ENCODE results near the gene SMAD6.
"Not testable (repeated sequence)": the region's sequence is repeated elsewhere in the genome, so short reads cannot be mapped to it uniquely, and the experiment has no call there.

Gene SMAD6

DNA sequence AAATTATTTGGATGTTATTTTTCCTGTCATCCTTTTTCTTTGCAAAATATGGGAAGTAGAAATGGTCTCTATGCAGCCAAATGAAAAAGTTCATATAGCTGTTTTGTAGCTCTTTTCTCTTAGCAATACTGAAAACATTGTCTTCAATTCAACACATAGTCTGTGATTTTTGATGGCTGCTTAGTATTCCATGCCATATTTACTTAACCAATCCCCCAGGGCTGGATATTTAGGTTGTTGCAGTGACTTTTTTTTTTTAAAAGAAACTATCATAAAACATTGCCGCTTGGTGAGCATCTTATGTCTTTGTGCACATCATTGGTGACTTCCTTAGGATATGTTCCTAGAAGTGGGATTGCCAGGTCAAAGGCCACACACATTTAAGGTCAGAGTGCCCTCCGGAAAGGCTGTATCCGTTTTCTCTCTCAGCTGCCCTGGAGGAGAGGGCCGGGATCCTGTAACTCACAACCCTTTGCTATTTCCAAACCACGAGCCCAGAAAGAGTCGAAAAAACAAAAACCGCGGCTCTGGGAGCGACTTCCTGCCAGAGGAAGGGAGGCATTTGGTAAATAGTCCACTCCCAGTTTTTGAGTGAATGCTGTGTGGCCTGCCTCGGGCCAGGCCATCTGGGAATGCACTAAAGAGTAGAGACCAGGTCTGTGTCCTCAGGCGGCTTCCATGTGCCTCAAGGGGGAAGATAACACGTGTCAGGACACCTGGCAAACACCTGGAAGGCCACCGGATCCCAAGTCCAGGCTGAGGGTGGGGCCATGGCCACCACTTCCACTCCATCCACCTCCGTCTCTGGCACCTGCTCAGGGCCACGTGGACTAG lies 41.9 kb downstream of the SMAD6 start:
- no peak for DNase-seq

DNA sequence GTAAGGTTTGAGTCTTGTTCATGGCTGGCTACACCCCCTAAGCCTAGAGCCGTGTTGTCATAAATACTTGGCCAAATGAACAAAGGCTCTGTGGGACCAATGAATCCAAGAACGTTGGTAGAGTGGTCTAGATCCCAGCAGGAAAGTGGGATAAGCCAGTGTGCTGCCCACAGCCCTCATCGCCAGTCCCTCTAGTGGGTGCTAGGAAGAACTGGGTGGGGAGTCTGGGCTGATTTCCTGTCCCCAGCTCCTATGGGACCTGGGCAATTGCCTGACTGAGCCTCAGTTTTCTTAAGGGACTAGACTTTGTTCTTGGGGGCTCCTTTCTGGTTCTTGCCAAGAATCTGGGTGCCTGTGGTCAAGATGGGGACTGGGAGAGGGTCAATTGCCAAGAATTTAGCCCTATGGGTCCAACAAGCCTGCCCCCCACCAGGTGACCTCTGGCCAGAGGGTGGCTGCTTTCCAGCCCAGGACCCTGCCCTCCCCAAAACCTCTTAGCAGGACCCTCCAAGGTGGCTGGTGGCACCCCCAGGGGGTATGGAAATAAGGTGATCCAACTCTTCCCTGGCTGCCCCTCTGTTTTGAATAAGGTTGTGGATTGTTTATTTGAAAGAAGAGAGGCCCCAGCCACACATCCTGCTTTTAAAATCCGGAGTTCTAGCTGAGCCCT lies 42.7 kb downstream of the SMAD6 start:
- no peak for DNase-seq

DNA sequence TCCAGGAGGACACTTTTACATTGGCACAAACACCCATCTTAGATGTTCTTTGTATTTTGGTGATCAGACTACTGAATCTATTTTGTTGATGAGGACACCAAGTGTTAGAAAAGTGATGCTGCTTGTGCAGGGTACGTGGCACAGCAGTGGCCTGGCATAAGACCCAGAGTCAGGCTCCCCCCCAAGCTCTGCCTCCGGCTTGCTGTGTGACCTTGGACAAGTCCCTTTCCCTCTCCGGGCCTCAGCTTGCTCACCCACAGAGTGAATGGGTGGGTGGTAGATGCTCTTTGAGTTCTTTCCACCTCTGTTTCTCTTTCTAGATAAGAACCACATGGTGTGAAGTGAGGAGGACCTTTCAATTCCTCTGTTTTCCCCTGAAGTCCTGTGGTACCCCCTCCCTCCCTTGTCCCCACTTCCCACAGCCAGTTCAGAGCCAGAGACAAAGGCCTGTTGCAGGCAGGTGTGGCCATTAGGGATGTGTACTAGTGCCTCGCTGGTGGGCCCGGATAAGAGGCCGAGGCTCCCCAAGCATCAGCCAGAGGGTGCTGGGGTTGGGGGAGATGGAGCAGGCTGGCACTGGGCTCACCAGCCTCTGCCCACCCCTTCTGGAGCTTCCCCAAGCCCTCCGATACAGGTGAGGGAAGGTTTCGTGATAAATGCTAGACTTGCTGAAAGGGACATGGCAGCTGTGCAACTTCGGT lies 43.6 kb downstream of the SMAD6 start:
- DNase-seq, result no peak

DNA sequence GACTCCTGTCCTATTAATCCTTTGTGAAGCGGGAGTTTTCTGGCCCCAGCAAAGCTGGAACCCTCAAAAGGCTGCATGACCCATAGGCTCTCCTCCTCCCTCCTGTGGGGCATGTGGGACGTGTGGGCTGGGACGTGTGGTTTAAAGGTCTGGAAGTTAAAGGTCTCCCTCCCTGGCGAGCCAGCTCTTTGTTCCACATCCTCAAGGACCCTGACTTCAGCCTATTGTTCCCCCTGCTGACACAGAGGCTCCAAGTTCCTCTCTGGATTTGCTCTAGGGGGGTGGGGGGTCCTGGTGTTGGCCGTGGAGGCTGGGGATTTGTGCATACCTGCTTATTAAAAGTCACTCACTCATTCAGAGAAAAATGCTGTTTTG lies 44.2 kb downstream of the SMAD6 start:
- DNase-seq, result no peak

DNA sequence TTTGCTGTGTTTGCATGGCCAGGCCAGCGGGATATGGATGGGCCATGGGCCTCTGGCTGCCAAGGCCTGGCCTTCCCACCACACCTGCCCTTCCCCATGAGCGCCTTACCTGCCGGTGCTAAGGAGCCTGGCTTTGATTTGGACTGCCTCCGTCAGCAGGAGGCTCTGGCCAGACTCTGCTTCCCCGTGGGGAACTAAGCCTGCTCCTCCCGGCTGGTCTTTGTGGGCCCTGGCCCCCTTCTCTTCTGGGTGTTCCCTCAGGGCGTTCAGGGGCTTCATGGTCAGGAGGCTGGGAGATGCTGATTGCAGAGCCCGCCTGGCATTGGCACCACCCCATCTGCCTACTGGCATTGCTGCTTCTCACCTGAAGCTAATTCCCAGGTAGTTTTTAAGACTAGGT lies 45.2 kb downstream of the SMAD6 start:
- no peak for DNase-seq

DNA sequence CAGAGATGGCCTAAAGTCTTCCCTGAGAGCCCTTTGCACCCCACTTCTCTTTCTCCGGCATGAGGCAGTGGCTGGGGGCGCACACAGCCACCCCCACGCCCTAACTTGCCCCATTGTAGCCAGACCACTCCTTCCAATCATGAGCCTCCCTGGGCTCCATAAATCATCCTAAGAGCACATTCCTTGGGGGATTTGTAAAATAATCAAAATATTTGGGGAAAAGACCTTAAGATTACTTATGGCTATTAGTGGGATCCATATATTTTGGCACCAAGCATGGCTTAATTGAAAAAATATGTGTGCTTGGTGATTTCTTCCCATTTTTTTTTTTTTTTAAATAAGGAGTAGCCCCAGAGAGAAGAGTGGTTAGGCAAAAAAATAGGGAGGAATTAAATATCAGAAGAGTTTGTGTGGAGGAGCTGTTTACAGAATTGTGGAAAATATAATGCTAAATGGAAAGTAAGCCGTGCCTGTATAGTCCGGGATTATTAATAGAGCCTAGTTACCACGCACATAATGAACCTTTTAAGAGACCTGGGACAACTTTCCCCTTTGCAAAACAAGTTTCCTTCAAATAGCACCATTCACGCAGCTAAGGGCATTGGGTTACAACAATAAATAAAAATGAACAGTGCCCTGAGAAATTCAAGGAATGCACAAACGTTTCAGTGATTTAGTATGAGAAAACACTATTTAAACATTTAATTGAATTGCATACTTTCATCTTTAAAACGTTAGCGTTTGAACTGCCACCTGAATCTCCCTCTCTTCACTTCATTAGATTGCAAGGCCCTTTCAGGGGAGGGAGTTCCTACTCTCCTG lies 46.1 kb downstream of the SMAD6 start:
- DNase-seq, result no peak

DNA sequence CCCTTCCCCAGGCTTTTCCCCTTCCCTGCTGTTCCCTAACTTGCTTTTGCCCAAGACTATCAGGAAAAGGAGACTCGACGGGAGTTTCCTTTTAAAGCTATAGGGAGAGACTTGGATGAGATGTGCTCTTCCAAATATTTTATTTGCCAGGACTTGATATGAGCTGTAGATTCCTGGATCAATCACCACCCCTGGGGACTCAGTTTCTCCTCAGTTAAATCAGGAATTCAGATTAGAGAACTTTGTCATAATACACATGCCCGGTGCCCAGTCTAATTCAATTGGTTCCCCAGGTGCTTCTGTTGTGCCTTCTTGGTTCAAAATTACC lies 46.6 kb downstream of the SMAD6 start:
- no peak for DNase-seq

DNA sequence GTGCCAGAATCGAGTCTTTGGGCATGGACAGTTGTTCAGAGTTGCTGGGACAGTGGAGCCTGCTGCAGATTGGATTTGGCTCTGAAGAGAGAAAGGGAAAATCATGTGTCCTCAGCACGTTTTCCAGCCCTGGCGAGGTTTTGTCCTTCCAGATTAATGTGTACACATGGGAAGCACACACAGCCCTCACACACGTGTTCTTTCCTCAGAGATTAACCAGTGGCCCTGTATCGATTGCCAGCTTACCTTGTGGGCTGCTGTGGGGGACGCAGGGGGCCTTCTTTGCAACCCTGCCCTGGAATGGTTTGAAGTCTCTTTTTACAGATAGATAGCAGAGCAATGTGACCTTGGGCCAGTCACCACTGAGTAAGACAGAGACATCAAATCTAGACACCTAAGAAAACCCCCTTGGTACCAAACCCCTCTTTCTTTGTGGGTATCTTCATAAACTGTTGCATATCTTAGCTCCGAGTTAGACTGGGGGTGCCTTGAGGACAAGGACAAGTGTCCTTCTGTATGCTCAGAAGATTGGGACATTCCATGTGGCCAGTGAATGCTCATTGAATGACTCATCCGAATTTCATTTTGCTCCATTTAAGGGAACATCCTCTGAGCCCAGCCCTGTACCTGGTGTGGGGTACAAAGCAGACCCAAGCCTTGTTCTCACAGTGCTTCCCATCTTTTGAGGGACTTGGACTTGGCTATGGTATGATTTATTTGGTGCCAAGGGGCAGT lies 48.0 kb downstream of the SMAD6 start:
- no peak for DNase-seq

DNA sequence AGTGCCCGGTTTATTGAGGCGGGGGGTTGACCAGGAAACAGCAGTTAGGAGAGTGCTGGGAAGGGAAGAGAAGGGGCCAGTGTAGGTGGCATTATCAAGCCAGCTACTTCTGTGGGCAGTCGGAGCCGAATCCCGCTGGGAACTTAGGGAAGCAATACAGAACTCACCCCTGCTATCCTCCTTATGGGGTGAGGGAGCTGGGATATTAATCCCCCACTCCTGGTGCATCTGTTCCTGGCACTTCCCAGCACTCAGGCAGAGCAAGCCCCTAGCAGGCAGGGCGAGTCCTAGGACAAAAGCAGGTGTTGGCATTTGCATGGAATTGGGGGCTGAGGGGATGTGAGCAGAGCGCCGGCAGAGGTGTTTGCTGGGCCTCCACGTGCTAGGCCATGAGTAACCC lies 48.6 kb downstream of the SMAD6 start:
- DNase-seq, result no peak

DNA sequence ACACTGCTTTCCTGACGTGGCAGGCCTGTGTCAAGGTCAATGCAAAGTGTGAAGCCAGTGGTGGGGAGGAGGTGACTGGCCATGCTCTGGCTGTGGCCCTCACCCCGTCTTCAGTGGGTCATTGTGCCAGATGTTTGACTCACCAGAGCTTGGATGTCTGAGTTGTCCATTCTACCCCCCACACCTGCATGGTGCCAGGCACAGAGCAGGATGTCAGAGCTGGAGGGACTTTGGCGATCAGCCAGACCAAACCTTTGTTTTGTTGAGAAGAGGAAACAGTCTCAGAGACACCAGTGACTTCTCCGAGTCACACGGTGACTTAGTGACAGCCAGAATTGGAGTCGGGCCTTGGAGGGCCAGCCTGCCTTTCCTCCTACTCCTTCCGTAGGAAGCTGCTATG lies 49.5 kb downstream of the SMAD6 start:
- DNase-seq, result no peak

DNA sequence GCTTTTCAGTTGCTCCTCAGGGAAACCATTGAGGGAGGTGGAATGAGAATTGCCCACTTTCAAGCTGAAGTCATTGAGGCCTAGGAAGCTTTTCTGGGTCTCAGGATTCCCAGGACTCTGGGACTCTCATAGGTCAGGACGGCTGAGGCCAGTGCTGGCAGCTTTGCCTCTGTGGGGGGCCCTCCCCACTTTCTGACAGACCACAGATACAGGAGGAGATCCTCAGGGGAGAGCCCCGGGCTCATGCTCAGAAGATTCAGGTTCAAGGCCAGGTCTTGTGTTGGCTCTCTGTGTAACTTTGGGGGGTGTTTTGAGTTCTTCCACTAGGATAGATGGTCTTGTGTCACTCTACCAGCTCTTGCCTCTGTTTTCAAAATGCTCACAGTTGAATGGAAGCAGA lies 50.0 kb downstream of the SMAD6 start:
- no peak for DNase-seq

DNA sequence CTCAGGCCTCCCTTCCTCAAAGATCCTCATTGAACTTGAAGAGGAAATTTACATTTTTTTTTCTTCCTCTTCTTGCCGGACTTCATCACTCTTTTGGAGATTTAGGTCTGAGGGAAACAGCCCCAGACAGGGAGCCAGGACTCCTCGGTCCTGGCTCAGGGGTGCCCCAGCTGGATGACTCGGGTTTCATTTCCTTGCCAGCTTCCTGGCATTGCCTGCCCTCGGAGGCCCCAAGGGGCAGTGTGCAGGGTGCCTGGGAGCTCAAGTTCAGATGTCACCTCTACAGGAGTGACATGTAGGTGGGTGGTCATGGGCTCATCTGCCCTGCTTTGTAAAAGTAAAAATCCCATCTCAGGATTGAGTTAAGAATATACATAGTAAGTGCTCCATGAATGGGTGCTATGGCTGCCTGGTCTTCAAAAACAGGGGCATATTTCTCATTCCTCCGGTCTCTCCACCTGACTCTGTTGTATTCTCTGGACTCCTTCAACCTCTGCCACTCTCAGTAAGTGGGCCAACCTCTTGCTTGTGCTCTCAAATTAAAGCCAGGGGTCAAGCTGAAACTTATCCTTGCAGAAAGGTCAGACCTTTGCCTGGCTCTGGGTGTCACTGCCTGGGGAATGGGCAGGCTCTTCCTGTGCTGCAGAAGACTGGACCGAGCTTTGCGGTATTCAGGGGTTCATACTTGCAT lies 51.8 kb downstream of the SMAD6 start:
- DNase-seq, result no peak

DNA sequence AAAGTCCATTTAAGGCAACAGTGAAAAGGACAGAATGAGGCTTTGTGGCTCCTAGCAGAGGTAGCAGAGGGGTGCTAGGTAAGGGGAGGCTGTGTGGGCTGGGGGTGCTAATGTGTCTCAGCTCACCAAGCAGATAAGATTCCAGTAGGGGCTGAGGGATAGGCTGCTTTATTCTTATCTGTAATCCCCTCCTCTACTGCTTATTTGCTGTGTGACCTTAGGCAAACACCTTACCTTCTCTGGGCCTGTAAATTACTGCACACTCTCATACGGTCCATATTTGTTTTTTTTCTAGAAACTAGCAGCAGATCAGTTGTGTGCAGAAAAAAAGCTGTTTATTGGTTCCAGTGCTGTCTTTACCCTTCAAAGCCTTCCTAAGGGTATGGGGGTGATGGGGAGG lies 52.8 kb downstream of the SMAD6 start:
- DNase-seq, result no peak

DNA sequence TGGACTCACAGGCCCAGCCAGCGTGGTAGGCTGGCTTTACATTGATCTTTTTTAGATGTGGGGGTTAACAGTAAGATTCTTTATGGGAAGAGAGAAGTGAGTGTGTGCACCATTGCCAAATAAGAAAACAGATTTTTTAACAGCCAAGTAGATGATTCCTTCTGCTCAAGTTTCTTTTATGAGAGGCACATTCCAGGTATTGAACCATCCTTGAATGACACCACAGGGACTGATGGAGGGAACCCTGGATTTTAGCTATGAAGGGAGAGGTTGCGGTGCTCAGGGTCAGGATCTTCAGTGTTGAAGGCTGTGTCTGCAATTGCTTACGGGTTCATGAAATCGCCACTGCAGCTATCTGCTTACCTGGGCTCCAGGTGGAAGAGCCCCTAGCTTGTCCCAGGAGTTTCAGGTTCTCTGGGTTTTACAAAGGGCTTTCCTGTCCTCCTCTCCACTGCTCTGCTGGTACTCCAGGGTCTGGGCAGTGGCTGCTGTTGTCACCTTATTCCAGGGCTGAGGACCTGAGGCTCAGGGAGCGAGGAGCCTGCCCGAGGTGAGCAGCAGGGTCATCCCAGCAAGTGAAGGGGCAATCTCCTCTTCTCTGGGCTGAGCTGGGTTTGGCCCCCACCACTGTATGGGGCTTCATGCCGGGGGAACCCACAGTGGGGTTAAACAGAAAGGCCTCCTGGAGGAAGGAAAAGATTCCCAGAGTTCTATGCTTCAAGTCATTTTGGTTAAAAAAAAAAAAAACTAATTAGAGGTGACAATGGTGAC lies 53.4 kb downstream of the SMAD6 start:
- no peak for DNase-seq

DNA sequence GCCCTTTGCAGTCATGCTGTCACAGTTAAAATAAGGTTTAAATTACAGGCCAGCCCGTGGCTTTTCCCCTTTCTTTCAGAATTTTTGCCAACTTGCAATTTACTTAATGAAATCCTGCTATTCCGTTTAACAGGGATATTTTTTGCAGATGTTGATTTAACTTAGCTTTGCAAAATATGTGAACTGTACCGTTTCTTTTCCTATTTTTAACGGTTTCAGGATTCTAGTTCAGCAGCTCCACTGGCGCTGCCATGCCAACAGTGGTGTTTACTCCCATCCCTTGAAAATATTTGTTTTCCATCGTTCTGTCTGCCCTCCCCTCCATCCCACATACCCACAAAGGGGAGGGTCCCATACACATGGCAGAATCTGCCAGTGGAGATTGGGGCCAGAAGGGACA lies 54.3 kb downstream of the SMAD6 start:
- DNase-seq, result no peak

DNA sequence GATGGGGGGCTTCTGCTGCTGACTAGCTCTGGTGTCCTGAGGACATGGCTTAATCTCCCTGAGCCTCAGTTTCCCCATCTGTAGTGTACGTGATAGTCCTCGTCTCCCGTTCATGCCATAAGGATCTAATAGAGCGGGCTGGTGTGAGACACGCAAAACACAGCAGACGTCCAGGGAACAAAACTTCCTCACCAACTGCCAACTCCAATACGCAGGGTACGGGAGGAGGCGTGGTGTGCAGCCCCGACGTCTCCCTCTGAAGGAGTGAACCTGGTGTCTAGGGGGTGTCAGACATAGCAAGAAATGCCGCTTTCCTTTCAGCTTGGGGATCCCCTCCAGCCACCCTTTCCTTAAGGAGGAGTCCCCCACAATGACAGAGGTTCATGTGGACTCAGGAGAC lies 55.0 kb downstream of the SMAD6 start:
- no peak for DNase-seq

DNA sequence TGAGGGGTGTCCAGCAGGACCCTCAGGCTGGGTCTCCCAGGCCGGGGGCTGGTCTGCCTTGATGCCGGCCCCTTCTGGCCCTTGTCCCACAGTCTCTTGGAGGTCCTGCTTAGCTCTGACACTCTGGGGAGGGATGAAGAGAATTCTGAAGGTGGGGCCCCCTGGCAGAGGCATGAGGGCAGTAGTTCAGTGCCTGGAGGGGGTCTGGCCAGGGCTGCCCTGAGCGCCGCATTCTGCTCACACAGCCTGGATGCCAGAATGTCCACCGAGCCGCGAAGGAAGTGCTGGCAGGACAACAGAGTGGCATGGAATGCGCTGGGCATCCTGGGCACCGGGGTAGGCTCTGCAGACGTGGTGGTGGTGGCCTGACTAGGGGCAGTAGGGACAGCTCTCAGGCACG lies 55.5 kb downstream of the SMAD6 start:
- no peak for DNase-seq

DNA sequence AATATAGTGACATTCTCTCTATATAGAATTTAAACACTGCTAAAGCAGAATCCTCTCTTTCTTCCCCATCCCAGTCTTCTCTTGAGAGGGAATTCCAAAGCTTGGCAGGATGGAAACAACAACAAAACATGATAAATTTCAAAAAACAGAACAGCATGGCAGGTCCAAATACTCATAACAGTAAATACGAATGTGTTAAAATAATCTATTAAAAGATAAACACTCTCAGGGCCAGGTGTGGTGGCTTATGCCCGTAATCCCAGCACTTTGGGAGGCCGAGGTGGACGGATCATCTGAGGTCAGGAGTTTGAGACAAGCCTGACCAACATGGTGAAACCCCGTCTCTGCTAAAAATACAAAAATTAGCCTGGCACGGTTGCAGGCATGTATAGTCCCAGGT lies 56.2 kb downstream of the SMAD6 start:
- DNase-seq, result not testable (repeated sequence)

DNA sequence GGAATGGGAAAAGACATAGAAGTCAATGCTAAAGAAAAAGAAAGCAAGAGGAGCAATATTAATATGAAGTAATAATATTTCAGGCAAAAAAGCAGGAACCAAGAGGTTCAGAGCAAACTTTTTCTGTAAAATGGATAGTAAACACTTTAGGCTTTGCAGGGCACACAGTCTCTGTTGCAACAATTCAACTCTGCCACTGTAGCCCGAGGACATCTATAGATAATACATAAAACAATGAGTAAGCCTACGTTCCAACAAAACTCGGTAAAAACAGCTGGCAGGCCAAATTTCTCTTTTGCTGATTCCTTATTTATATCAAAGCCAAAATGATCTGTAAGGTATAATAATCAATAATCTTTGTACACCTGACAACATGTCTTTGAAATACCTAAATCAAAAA lies 56.8 kb downstream of the SMAD6 start:
- no peak for DNase-seq

DNA sequence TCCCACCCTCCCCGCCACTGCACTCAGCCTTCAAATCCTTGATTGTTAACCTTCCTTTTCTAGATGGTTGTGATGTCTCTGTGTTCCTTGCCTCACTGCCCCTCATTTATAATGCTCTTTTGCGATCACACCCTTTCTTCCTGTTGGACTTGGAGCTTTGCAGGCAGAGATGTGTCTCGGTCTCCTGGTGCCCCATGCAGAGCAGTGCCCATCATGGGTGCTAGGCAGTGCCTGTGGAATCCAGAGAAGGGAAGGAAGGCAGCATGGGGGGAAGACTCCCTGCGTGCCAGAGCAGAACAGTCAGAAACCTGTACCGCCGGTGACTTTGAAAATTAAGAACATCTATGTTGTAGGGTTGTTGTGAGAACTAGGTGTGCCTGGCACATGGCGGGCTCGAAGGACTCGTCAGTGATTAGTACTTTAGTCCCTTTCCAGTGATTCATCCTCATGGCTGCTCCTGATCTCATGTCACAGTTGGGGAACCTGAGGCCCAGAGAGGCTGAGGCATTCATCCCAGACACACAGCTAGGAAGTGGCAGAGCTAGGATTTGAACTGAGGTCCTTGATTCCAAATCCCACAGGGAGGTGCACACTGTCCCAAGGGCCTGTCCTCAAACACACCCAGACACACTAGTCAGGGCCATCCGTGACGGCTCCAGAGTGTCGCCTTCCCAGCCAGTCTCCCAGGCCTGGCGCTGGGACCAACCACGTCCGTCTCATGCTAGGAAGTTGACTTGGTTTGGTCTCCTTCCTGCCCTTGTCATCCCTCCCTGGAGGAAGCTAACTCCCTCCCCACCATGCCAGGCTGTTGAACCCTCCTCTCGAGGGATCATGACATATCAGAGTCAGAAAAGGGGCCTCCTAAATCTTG lies 58.3 kb downstream of the SMAD6 start:
- DNase-seq, result no peak
